GM18526 (cell line): Measurements from ENCODE around the gene PCDHA4.
"Not testable (repeated sequence)": the region's sequence is repeated elsewhere in the genome, so short reads cannot be mapped to it uniquely, and the experiment has no call there.

ENCODE experiments used
- POLR2A ChIP-seq: IDR thresholded peaks from 3 replicates; pipeline ENCODE4 v1.6.1; 2011; ENCODE audit not compliant: insufficient read length; ENCODE audit errors: extremely low read depth

PCDHA4 gene

GRCh38 chr5:140822281-140822629, 15.4 kb downstream of the PCDHA4 start:
- no peak for TF ChIP-seq POLR2A

- no peak for TF ChIP-seq POLR2A
Observed at GRCh38 chr5:140823475-140823874, 16.6 kb downstream of the PCDHA4 start.

GRCh38 chr5:140827704-140828361, 21.0 kb downstream of the PCDHA4 start, which contains the start of gene PCDHA6:
Gene PCDHA6 (plus strand): TSS chr5:140827960. CDS start chr5:140828092, 132 bp downstream.
- no peak for TF ChIP-seq POLR2A

GRCh38 chr5:140828362-140828737, 21.5 kb downstream of the PCDHA4 start:
- TF ChIP-seq POLR2A: no peak

GRCh38 chr5:140833993-140834392, 27.1 kb downstream of the PCDHA4 start, which contains the start of gene PCDHA7:
Gene PCDHA7 (plus strand): TSS chr5:140834269. CDS start chr5:140834384, 115 bp downstream.
- no peak for TF ChIP-seq POLR2A

GRCh38 chr5:140835622-140836510, 29.0 kb downstream of the PCDHA4 start:
- no peak for TF ChIP-seq POLR2A

GRCh38 chr5:140840978-140841962, 34.4 kb downstream of the PCDHA4 start, which contains the start of gene PCDHA8:
Gene PCDHA8 (plus strand): TSS chr5:140841187. CDS start chr5:140841322, 135 bp downstream.
- TF ChIP-seq POLR2A: no peak

- no peak for TF ChIP-seq POLR2A
Observed at GRCh38 chr5:140842798-140843733, 36.2 kb downstream of the PCDHA4 start.

GRCh38 chr5:140848139-140849102, 41.6 kb downstream of the PCDHA4 start, which contains the start of gene PCDHA9:
Gene PCDHA9 (plus strand): TSS chr5:140848382. CDS start chr5:140848496, 114 bp downstream.
- not testable (repeated sequence) for TF ChIP-seq POLR2A

- no peak for TF ChIP-seq POLR2A
Observed at GRCh38 chr5:140855772-140856674, 49.2 kb downstream of the PCDHA4 start, which contains the start of gene PCDHA10. Gene PCDHA10 (plus strand): TSS chr5:140855897. CDS start chr5:140856049, 152 bp downstream.

- no peak for TF ChIP-seq POLR2A
Observed at GRCh38 chr5:140857177-140857986, 50.5 kb downstream of the PCDHA4 start.

GRCh38 chr5:140857987-140858240, 51.0 kb downstream of the PCDHA4 start:
- no peak for TF ChIP-seq POLR2A
